Cortex of kidney (tissue), 1 donor: Measurements from ENCODE around the gene VWA5B1.

Experiments
- DNase-seq: peaks from one replicate; lab custom pipeline; 2025; lab: John Stamatoyannopoulos, UW

The VWA5B1 gene

GRCh38 chr1:20367626-20368025 lies 77.0 kb downstream of the VWA5B1 start:
- DNase-seq: no peak

- DNase-seq: no peak
These were observed 78.3 kb downstream of the VWA5B1 start for GRCh38 chr1:20368866-20369470.

- no peak for DNase-seq
These were observed 80.0 kb downstream of the VWA5B1 start for GRCh38 chr1:20370698-20371097.

- no peak for DNase-seq
These were observed 80.7 kb downstream of the VWA5B1 start for GRCh38 chr1:20371411-20371810.

GRCh38 chr1:20371883-20372282 lies 81.2 kb downstream of the VWA5B1 start:
- DNase-seq: no peak

GRCh38 chr1:20372676-20373075 lies 82.0 kb downstream of the VWA5B1 start:
- DNase-seq: no peak

- no peak for DNase-seq
These were observed 82.6 kb downstream of the VWA5B1 start for GRCh38 chr1:20373286-20373685.

- no peak for DNase-seq
These were observed 83.1 kb downstream of the VWA5B1 start for GRCh38 chr1:20373764-20374163.

- DNase-seq: no peak
These were observed 84.9 kb downstream of the VWA5B1 start for GRCh38 chr1:20375563-20375962.

GRCh38 chr1:20376171-20376570 lies 85.5 kb downstream of the VWA5B1 start:
- no peak for DNase-seq

- DNase-seq: no peak
These were observed 86.3 kb downstream of the VWA5B1 start for GRCh38 chr1:20376880-20377494.

- no peak for DNase-seq
These were observed 87.0 kb downstream of the VWA5B1 start for GRCh38 chr1:20377516-20378270.

- DNase-seq: no peak
These were observed 88.4 kb downstream of the VWA5B1 start for GRCh38 chr1:20379075-20379474.

- DNase-seq: no peak
These were observed 89.5 kb downstream of the VWA5B1 start for GRCh38 chr1:20380175-20380574.

- DNase-seq: no peak
These were observed 90.0 kb downstream of the VWA5B1 start for GRCh38 chr1:20380616-20381035.

- no peak for DNase-seq
These were observed 90.5 kb downstream of the VWA5B1 start for GRCh38 chr1:20381045-20381641.

GRCh38 chr1:20381961-20382360 lies 91.3 kb downstream of the VWA5B1 start:
- no peak for DNase-seq

GRCh38 chr1:20382711-20383110 lies 92.0 kb downstream of the VWA5B1 start:
- DNase-seq: no peak

GRCh38 chr1:20383631-20384030 lies 93.0 kb downstream of the VWA5B1 start:
- DNase-seq: no peak

- no peak for DNase-seq
These were observed 95.0 kb downstream of the VWA5B1 start for GRCh38 chr1:20385630-20386029.

GRCh38 chr1:20386323-20387081 lies 95.8 kb downstream of the VWA5B1 start:
- no peak for DNase-seq

- no peak for DNase-seq
These were observed 98.9 kb downstream of the VWA5B1 start for GRCh38 chr1:20389571-20389970.
